ENCODE measurements around the gene TPRA1.

Gene TPRA1

DNA sequence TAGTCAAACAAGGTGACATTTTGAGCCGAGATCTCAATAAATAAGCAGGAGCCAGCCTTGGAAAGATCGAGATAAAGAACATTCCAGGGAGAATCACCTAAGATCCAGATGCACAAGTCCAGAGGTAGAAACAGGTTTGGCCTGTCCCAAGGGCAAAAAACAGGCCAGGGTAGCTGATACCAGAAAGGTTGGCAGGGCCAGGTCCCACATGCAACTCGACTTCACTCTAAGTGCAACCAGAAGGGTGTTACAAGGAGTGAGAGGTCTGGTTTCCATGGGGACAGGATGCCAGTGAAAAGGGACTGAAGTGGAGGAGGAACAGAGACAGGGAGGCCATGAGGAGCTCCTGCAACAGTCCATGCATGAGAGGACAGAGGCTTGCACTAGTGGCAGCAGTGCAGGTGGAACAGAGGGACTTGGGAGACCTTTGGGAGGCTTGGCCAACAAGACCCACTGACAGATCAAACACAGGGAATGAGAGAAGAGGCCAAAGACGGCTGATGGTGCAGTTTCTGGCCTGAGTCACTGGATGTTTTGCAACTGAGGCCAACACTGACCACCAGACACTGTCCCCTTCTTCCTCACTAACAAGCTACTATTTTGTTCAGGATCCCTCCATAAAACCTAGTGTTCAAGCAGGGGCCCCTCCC is 5.2 kb downstream of the TPRA1 start:
- H3K4me1 Mint-ChIP-seq, result peaks cover 45% of the 10 kb centered on the region
- no peaks in the 10 kb centered on the region for H3K36me3 Mint-ChIP-seq
- H3K4me3 Mint-ChIP-seq, result no peak overlapping the region
- H3K27ac Mint-ChIP-seq, result peak overlapping the region; percentile 73
- no peaks in the 10 kb centered on the region for H3K27me3 Mint-ChIP-seq
- H3K9me3 Mint-ChIP-seq, result no peaks in the 10 kb centered on the region

DNA sequence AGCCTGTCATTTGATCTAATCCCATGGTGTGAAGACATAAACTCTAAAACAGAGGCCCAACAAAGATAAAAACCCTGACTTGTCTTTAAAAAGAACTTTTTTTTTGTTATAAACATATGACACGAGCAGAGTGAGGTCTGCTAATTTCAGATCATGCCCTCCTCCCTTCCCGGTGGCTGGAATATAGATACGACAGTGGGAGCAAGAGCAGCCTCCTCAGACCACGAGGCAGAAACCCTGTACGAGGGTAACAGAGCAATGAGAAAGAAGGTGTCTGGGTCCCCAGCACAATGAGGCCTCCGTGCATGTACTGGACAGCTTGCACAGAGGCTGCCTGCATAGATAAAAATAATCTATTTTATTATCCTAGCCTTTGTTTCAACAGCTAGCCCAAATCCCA is 5.8 kb downstream of the TPRA1 start:
- Mint-ChIP-seq H3K27me3 (no peaks in the 10 kb centered on the region), H3K4me1 (peaks cover 48% of the 10 kb centered on the region), H3K9me3 (no peaks in the 10 kb centered on the region), H3K27ac (no peak overlapping the region), H3K36me3 (no peaks in the 10 kb centered on the region), H3K4me3 (no peak overlapping the region)

DNA sequence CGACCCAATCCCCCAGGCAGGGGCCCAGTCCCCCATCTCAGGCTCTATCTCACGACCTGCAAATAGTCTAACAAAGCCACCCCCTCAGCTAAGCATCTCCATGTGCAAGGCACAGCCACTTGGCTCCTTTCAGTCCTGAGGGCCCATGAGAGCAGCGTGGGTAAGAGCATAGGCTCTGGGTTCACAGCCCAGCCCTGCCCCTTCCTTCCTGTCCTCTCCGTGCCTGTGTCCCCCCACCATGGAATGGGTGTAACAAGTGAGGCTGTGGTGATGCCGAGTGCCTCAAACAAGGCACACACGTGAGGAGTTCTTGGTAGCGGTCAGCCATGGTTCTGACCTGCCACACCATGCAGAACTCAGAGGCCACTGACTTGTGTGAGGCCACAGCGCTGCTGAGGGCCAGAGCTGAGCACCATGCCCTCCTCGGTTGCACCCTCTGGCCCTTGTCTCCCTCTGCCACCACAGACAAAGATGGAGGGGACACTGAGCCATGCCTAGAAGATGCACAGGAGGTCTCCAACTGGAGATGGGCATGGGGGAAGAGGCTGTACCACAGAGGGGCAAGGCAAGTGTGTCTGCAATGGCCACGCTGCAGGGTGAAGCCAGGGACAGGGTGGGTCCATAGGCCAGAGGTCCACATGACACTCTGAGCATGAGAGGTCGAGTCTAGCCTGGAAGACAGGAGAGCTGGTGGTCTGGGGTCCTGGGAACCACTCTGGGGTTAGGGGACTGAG is 10.0 kb downstream of the TPRA1 start:
- Mint-ChIP-seq H3K4me1 (peaks cover 31% of the 10 kb centered on the region), H3K27ac (peak overlapping the region; percentile 72), H3K27me3 (no peaks in the 10 kb centered on the region), H3K4me3 (no peak overlapping the region), H3K36me3 (peaks cover 2% of the 10 kb centered on the region), H3K9me3 (no peaks in the 10 kb centered on the region)

DNA sequence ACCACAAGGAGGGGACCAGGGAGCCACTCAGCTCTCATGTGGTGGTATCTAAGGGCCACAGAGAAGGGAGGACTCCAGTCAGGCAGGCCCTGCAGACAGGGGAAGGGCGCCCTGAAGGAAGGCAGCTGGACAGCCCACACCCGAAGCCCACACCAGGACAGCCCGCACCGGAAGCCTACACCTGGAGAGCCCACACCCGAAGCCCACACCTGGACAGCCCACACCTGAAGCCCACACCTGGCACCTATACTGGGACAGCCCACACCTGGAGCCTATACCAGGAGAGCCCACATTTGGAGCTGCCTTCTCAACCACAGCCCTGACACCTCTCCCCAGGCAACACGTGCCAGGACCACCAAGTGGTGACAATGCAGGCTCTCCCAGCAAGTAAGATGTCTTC is 11.7 kb downstream of the TPRA1 start:
- Mint-ChIP-seq H3K4me3 (no peak overlapping the region), H3K4me1 (peaks cover 26% of the 10 kb centered on the region), H3K36me3 (peaks cover 2% of the 10 kb centered on the region), H3K9me3 (no peaks in the 10 kb centered on the region), H3K27me3 (no peaks in the 10 kb centered on the region), H3K27ac (no peak overlapping the region)

DNA sequence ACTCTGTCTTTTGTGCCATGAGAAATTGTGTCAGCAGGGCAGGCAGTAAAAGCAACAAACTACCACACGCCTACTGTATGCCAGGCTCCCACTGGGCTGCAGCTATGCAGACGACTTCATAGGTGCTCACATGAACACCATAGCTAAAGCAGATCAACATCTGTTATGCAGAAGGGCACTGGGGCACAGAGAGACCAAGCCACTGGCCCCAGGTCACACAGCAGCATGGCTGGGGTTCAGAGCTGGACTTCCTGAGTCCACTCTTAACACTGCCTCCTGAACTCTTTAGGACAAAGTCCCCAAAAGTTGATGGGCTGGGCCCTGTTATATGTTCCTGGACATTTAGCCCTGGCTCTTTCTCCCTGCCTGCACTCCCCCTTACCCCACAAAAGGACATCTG is 12.4 kb downstream of the TPRA1 start:
- no peaks in the 10 kb centered on the region for H3K9me3 Mint-ChIP-seq
- no peak overlapping the region for H3K4me3 Mint-ChIP-seq
- H3K27ac Mint-ChIP-seq, result no peak overlapping the region
- H3K27me3 Mint-ChIP-seq, result no peaks in the 10 kb centered on the region
- peaks cover 26% of the 10 kb centered on the region for H3K4me1 Mint-ChIP-seq
- H3K36me3 Mint-ChIP-seq, result peaks cover 2% of the 10 kb centered on the region

DNA sequence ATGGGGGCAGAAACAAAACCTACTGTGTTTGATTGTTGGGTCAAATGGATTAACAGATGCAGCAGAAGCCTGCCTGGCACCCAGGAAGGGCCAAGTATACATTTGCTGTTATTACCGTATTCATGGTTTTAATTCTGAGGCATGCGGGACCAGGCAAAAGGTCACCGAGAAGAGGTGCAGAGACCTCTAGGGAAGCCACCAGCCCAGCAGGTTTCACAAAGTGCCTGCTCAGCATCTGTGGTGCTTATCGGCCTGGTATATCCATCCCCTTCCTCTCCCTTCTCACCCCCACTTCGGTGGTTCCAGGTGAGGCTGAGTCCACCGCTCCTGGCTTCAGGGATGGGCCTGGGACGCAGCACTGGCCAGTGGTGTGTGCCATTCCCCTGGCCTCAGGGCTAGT is 13.1 kb downstream of the TPRA1 start:
- H3K9me3 Mint-ChIP-seq, result no peaks in the 10 kb centered on the region
- H3K4me3 Mint-ChIP-seq, result no peak overlapping the region

DNA sequence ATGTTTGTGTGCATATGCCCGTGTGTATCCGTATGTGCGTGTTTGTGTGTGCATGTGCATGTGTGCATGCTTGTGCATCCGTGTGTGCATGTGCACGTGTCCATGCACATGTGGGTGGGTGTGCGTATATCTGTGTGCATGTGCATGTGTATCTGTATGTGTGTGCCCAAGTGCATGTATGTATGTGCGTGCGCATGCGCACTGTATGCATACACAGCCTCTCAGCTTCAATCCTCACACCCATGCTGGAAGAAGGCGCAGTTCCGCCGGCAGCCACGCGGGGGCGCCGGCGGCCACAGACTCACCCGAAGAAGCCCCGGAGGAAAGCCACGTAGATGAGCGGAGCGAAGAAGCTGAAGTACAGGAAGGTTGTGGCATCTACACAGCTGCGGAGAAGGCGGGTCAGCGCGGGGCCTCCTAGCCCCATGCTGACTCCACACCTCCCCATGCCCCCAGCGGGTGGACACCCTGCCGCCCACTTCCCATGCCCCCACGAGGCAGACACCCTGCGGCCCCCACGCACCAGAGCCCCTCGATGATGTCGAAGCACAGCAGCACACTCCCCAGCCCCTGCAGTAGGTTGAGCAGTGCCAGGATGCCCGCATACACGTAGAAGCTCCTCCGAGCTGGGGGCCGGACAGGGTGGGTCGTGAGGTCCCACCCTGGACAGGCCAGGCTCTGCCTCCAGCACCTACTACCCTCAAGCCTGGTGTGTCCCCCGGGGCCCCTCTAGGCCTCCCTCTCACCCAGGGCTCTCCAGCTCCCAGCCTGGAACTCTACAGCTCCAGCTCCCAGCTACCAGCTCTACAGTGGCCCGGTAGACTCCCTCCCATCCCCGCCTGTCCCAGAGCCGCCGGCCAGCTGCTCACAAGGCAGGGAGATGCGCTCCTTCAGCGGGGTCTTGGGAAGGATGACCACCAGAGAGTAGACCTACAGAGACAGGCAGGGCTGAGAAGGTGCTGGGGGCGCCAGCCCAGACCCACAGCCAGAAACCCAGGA is 15.4 kb downstream of the TPRA1 start:
- H3K4me1 Mint-ChIP-seq, result peaks cover 14% of the 10 kb centered on the region
- H3K4me3 Mint-ChIP-seq, result peak overlapping the region; percentile 8
- H3K36me3 Mint-ChIP-seq, result peaks cover 11% of the 10 kb centered on the region
- no peaks in the 10 kb centered on the region for H3K9me3 Mint-ChIP-seq
- H3K27ac Mint-ChIP-seq, result no peak overlapping the region
- H3K27me3 Mint-ChIP-seq, result no peaks in the 10 kb centered on the region

More for the DNA sequence above, 13.1 kb downstream of the TPRA1 start:
- Mint-ChIP-seq H3K4me1 (peaks cover 26% of the 10 kb centered on the region), H3K36me3 (peaks cover 2% of the 10 kb centered on the region), H3K27ac (no peak overlapping the region), H3K27me3 (no peaks in the 10 kb centered on the region)

DNA sequence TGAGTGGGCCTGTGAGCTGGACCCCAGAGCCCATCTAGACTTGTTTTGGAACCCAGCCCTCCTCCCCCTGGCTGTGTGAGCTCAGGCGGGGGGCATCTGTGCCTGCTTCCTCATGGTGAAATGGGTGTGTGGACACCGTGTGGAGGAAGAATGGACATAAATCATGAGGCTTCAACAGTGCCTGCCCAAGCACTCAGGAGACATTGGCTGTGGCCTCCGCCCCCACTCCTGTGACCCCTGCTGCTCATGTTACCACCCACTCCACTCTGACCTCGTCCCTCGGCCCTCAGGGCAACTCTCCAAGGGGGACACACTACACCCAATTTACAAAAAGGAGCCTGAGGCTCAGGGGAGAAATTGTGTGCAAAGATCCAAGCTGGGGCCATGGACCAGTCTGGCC is 16.6 kb downstream of the TPRA1 start:
- Mint-ChIP-seq H3K27ac (no peak overlapping the region), H3K4me1 (peaks cover 6% of the 10 kb centered on the region), H3K36me3 (peaks cover 9% of the 10 kb centered on the region), H3K4me3 (no peak overlapping the region), H3K9me3 (no peaks in the 10 kb centered on the region), H3K27me3 (no peaks in the 10 kb centered on the region)

DNA sequence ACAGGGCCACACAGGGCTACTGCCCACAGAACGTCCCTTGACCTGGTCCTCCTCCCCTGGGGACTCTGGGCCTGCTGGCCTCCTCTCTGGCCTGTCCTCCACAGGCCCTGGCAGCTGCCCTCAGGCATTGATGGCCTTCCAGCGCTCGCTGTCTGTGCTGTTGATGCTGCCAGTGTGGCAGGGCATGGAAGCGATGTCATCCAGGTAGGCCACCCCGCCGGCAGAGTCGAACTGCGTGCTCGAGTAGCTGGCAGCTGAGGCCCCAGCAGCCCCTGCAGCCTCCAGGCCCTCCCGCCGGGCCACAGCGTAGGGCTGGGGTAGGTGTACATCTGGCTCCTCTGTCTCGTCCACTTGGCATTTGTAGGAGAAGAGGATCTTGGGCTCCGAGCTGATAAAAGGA is 17.1 kb downstream of the TPRA1 start:
- peaks cover 9% of the 10 kb centered on the region for H3K36me3 Mint-ChIP-seq
- H3K27ac Mint-ChIP-seq, result no peak overlapping the region
- no peak overlapping the region for H3K4me3 Mint-ChIP-seq
- peaks cover 6% of the 10 kb centered on the region for H3K4me1 Mint-ChIP-seq
- H3K9me3 Mint-ChIP-seq, result no peaks in the 10 kb centered on the region
- no peaks in the 10 kb centered on the region for H3K27me3 Mint-ChIP-seq

DNA sequence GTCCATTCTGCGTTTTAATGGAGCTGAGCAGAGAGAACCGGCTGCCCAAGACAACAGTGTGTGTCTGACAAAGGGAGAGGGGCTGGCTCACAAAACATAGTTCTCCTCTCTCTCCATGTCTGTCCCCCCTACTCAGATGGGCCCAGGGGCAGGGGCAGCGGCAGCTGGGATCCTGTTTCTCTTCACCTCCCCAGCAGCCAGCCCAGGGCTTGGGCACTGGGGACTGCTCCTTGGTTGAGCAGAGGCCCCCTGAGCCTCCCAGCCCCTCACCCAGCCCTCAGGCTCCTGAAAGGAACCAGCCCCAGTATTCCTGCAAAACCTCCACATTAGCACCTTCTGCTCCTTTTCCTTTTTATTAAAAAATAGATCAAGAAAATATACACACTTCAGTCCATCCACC is 17.8 kb downstream of the TPRA1 start:
- peaks cover 6% of the 10 kb centered on the region for H3K4me1 Mint-ChIP-seq
- no peaks in the 10 kb centered on the region for H3K9me3 Mint-ChIP-seq
- no peaks in the 10 kb centered on the region for H3K27me3 Mint-ChIP-seq
- no peak overlapping the region for H3K27ac Mint-ChIP-seq
- H3K4me3 Mint-ChIP-seq, result no peak overlapping the region
- H3K36me3 Mint-ChIP-seq, result peaks cover 9% of the 10 kb centered on the region

DNA sequence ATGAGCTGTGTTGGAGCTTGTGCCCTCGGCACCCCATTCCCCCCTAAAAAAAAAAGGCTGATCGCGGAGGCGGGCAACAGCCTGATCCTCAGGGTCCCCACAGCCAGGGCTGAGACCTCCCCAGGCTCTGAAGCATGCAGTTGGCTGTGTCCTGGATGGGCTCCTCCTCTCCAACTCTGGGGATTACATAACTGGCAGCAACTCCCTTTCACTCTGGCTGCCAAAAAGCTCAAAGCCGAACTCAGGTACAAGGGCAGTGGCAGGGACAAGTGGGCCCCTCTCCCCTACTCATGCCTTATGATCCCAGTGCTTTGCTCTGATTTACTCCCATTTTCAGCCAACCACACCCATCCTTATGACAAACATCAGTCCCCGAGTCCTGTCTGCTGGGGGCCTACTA is 18.3 kb downstream of the TPRA1 start:
- no peak overlapping the region for H3K27ac Mint-ChIP-seq
- H3K4me1 Mint-ChIP-seq, result peaks cover 6% of the 10 kb centered on the region
- no peaks in the 10 kb centered on the region for H3K27me3 Mint-ChIP-seq
- no peak overlapping the region for H3K4me3 Mint-ChIP-seq
- peaks cover 9% of the 10 kb centered on the region for H3K36me3 Mint-ChIP-seq
- no peaks in the 10 kb centered on the region for H3K9me3 Mint-ChIP-seq

DNA sequence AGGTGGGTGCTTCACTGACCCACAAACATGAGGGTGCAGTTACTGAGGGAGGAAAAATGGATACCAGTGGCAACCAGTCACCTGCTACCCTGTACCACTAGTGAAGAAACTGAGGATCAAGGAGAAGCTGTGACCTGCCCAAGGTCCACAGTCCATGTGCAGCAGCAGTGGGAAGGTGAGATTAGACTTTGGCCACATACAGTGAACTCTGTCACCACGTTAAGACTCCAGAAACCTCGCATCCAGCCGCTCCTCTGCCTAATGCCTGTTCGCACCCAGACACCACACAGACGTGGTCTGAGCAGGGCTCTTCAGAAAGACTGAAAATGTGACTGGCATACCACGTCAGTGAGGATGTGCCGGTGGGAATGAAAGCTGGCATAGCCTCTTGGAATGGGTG is 20.0 kb downstream of the TPRA1 start:
- Mint-ChIP-seq H3K9me3 (no peaks in the 10 kb centered on the region), H3K36me3 (peaks cover 9% of the 10 kb centered on the region), H3K4me1 (peaks cover 6% of the 10 kb centered on the region), H3K4me3 (no peak overlapping the region), H3K27ac (no peak overlapping the region), H3K27me3 (no peaks in the 10 kb centered on the region)

DNA sequence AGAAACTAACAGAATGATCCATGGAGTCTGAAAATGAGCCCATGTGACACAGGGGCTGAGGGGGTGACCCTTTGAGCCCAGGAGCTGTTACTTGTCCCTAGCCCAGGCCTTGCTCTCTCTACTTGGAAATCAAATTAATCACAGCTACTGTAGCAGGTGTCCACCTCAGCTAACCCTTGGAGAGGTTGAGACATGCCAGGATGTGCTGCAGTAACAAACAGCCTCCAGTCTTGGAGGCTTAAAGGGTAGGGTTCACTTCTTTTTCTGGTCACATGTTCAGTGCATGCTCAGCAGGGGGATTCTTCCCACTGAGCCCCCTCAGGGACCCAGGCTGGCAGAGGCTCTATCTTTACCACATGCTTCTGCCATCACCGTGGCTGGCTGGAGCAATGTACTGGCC is 21.4 kb downstream of the TPRA1 start:
- H3K4me1 Mint-ChIP-seq, result no peaks in the 10 kb centered on the region
- peaks cover 9% of the 10 kb centered on the region for H3K36me3 Mint-ChIP-seq
- H3K9me3 Mint-ChIP-seq, result no peaks in the 10 kb centered on the region
- no peak overlapping the region for H3K27ac Mint-ChIP-seq
- peaks cover 1% of the 10 kb centered on the region for H3K27me3 Mint-ChIP-seq
- no peak overlapping the region for H3K4me3 Mint-ChIP-seq

DNA sequence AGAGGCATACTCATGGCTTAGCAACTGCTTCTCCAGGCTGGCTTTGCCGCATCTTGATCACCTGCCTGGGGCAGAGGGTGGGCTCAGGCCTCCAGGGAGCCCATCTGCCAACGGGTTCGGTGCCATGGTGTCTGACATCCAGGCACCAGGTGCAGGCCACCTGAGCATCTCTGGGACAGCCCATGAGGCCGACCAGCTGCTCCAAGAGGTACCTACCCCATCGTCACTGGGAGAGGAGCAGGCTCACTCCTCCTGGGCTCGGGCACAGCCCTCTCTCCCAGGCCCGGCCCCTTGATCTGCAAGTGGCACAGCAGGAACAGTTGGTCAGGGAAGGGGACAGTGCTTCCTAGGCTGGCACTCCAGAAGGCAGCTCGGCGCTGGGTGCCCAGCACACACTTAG is 21.9 kb downstream of the TPRA1 start:
- Mint-ChIP-seq H3K4me1 (no peaks in the 10 kb centered on the region), H3K36me3 (peaks cover 9% of the 10 kb centered on the region), H3K4me3 (no peak overlapping the region), H3K27me3 (peaks cover 1% of the 10 kb centered on the region), H3K9me3 (no peaks in the 10 kb centered on the region), H3K27ac (no peak overlapping the region)

DNA sequence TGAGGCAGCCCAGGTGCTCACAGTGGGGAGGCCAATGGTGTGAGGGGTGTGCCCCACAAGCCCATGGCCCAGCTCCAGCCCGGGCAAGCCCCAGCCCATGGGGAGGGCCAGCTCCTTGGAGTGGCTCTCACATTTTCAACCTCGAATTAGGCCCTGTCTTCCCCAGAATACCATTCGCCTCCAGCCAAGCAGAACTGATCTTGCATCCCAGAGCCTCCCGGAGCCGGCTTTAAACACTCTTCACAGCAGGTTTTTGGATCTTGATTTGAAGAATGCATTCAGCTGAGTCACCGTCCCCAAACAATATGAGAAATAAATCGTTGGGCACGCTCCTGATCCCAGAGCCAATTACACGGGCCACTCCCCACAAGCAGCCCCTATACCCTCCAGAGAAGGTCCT is 23.7 kb downstream of the TPRA1 start:
- Mint-ChIP-seq H3K4me1 (no peaks in the 10 kb centered on the region), H3K9me3 (no peaks in the 10 kb centered on the region), H3K36me3 (peaks cover 9% of the 10 kb centered on the region), H3K27me3 (peaks cover 1% of the 10 kb centered on the region), H3K27ac (no peak overlapping the region), H3K4me3 (no peak overlapping the region)

DNA sequence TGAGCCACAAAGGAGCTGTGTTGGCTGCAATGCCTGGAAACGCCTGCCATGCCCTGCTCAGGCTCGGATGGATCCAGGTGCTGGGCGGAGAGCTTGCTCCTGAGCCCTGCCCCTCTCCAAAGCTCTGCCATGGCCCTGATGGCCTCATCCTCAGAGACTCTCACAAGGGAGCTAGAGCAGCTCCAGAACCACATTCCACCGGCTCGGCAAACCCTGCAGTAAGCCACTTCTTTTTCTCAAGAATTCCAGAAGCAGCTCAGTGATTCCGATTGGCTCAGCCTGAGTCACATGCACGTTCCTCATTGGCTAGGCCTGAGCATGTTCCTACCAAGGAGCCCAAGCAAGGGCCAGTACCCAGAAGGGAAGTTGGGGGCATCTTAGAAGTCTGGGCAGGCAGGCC is 24.8 kb downstream of the TPRA1 start:
- Mint-ChIP-seq H3K27ac (no peak overlapping the region), H3K4me3 (no peak overlapping the region), H3K27me3 (peaks cover 1% of the 10 kb centered on the region), H3K9me3 (no peaks in the 10 kb centered on the region), H3K4me1 (peaks cover under 1% of the 10 kb centered on the region), H3K36me3 (peaks cover under 1% of the 10 kb centered on the region)

Data from activated naive CD4-positive, alpha-beta T cell treated with anti-CD3 and anti-CD28 coated beads, Interleukin-2, amount 50 U/mL, for 24 hours (primary cell).